Activated CD8-positive, alpha-beta T cell treated with anti-CD3 and anti-CD28 coated beads for 36 hours (primary cell): ENCODE results near the gene PRKRA. TPM values are rescaled to one million over a fixed set of nuclear protein-coding genes. Genes with fewer than 3 reads are reported as not detected.

ENCODE experiments used
- ATAC-seq: fragments of 200-7000 bp; cut with Tn5 transposase; one replicate; pipeline ENCODE4 v1.10.0; 2021; ENCODE audit warnings: mild to moderate bottlenecking, moderate library complexity
- CTCF ChIA-PET: fragments of 350-600 bp; sonication (Branson Sonifier 250); formaldehyde crosslinking; loops from one replicate; lab custom pipeline; 2021; ENCODE audit warnings: antibody characterized with exemption; lab: Charles Lee
- POLR2A ChIA-PET: fragments of 350-600 bp; sonication (Branson Sonifier 250); formaldehyde crosslinking; loops from one replicate; lab custom pipeline; 2021; ENCODE audit warnings: antibody characterized with exemption; lab: Charles Lee
- DNase-seq: peaks from one replicate; pipeline ENCODE4 v3.0.0-alpha.2; 2020
- H3K27ac Mint-ChIP-seq: one replicate; pipeline ENCODE4 v1.8.0; 2021; ENCODE audit warnings: mild to moderate bottlenecking, mixed read lengths
- H3K27me3 Mint-ChIP-seq: one replicate; pipeline ENCODE4 v1.8.0; 2021; ENCODE audit warnings: mixed read lengths
- H3K36me3 Mint-ChIP-seq: one replicate; pipeline ENCODE4 v1.8.0; 2021; ENCODE audit warnings: low read depth, mixed read lengths
- H3K4me1 Mint-ChIP-seq: one replicate; pipeline ENCODE4 v1.8.0; 2021; ENCODE audit warnings: low read depth, mixed read lengths
- H3K4me3 Mint-ChIP-seq: one replicate; pipeline ENCODE4 v1.8.0; 2021; ENCODE audit warnings: mild to moderate bottlenecking, moderate library complexity, mixed read lengths
- H3K9me3 Mint-ChIP-seq: one replicate; pipeline ENCODE4 v1.8.0; 2021; ENCODE audit warnings: mixed read lengths
- CTCF ChIP-seq: fragments of 200-600 bp; IDR thresholded peaks from one replicate; pipeline ENCODE4 v1.8.0; 2022; ENCODE audit warnings: antibody characterized with exemption, mild to moderate bottlenecking
- intact Hi-C: fragments of 100-400 bp; cut with micrococcal nuclease; formaldehyde crosslinking; loops from one replicate; pipeline ENCODE4 v1.10.0; 2022
- total RNA-seq, 2 experiments: library from RNA; stranded (reverse); gene quantifications; one replicate each; pipeline ENCODE4 v1.2.3, GENCODE V29; 2021

PRKRA gene
- total RNA-seq, 2 experiments from 2014 or later: 74.8 to 78.0 TPM

- H3K27me3 Mint-ChIP-seq: no peaks in the 10 kb centered on the region
- peaks cover 37% of the 10 kb centered on the region for H3K36me3 Mint-ChIP-seq
These were observed 9.5 kb downstream of the PRKRA start for GRCh38 chr2:178441426-178441825.

GRCh38 chr2:178436662-178437061 is 14.3 kb downstream of the PRKRA start:
- Mint-ChIP-seq H3K9me3 (no peaks in the 10 kb centered on the region), H3K4me1 (no peaks in the 10 kb centered on the region), H3K27me3 (no peaks in the 10 kb centered on the region), H3K36me3 (peaks cover 32% of the 10 kb centered on the region), H3K27ac (no peak overlapping the region), H3K4me3 (no peak overlapping the region)
- CTCF ChIA-PET: interaction anchor here (1.6 kb wide), 1 partner anchor 22 kb away, joined by 7 read pairs; no protein-coding TSS in a partner anchor
- DNase-seq (no peak), ATAC-seq (no peak)
- no peak for TF ChIP-seq CTCF
- POLR2A ChIA-PET: interaction anchor here (1.4 kb wide), 1 partner anchor 14 kb away, joined by 3 read pairs; the partner anchor contains the start of genes PJVK and PRKRA
- intact Hi-C loops: no loop called here

More at GRCh38 chr2:178441426-178441825, 9.5 kb downstream of the PRKRA start:
- Mint-ChIP-seq H3K9me3 (no peaks in the 10 kb centered on the region), H3K4me1 (peaks cover 6% of the 10 kb centered on the region), H3K4me3 (no peak overlapping the region), H3K27ac (no peak overlapping the region)
- ChIA-PET CTCF (interaction anchor here (2.2 kb wide), 1 partner anchor 27 kb away, joined by 7 read pairs; no protein-coding TSS in a partner anchor), POLR2A (no interaction called here)
- no peak for TF ChIP-seq CTCF
- DNase-seq (no peak), ATAC-seq (no peak)
- intact Hi-C loops: no loop called here

- POLR2A ChIA-PET: interaction anchor here (1.4 to 2.1 kb wide), 3 partner anchors 13 to 88 kb away, joined by 3 to 7 read pairs (median 7); no protein-coding TSS in a partner anchor
- Mint-ChIP-seq H3K4me1 (no peaks in the 10 kb centered on the region), H3K36me3 (peaks cover 57% of the 10 kb centered on the region), H3K27ac (no peak overlapping the region), H3K9me3 (peaks cover 13% of the 10 kb centered on the region), H3K4me3 (no peak overlapping the region), H3K27me3 (no peaks in the 10 kb centered on the region)
- CTCF ChIA-PET: interaction anchor here (1.8 kb wide), 1 partner anchor 15 kb away, joined by 13 read pairs; no protein-coding TSS in a partner anchor
- ATAC-seq (no peak), DNase-seq (no peak)
- TF ChIP-seq CTCF: no peak
- intact Hi-C loops: no loop called here
These were observed 21.6 kb downstream of the PRKRA start for GRCh38 chr2:178429336-178429735.

- POLR2A ChIA-PET: interaction anchor here (1.4 to 2.1 kb wide), 3 partner anchors 12 to 89 kb away, joined by 3 to 7 read pairs (median 7); no protein-coding TSS in a partner anchor
These were observed 22.6 kb downstream of the PRKRA start for GRCh38 chr2:178428396-178428806.

More at GRCh38 chr2:178428396-178428806, 22.6 kb downstream of the PRKRA start:
- intact Hi-C loops: no loop called here
- Mint-ChIP-seq H3K4me3 (no peak overlapping the region), H3K9me3 (peaks cover 13% of the 10 kb centered on the region), H3K4me1 (no peaks in the 10 kb centered on the region), H3K36me3 (peaks cover 63% of the 10 kb centered on the region), H3K27me3 (no peaks in the 10 kb centered on the region), H3K27ac (no peak overlapping the region)
- no peak for TF ChIP-seq CTCF
- no peak for ATAC-seq
- DNase-seq: no peak
- CTCF ChIA-PET: interaction anchor here (1.8 kb wide), 1 partner anchor 14 kb away, joined by 13 read pairs; no protein-coding TSS in a partner anchor
